SK-N-SH (cell line): Measurements from ENCODE around the gene TBC1D16.

Source experiments
- CHD2 ChIP-seq: fragments of 150-350 bp; IDR thresholded peaks from 2 replicates; pipeline ENCODE4 v1.6.1; 2018; ENCODE audit warnings: low read length; ENCODE audit not compliant: partially characterized antibody
- EZH2phosphoT487 ChIP-seq: fragments of 200-600 bp; sonication (generic); IDR thresholded peaks from 2 replicates; pipeline ENCODE4 v1.6.1; 2017; ENCODE audit warnings: low read depth, mixed run types, mild to moderate bottlenecking, antibody characterized with exemption, moderate library complexity, borderline replicate concordance
- JUND ChIP-seq: IDR thresholded peaks from 2 replicates; pipeline ENCODE4 v1.4.0; 2012
- MEF2A ChIP-seq: IDR thresholded peaks from 2 replicates; pipeline ENCODE4 v1.4.0; 2012; ENCODE audit warnings: low read depth, borderline replicate concordance
- MXI1 ChIP-seq: IDR thresholded peaks from 2 replicates; pipeline ENCODE4 v1.6.1; 2012; ENCODE audit warnings: mild to moderate bottlenecking, low read depth, low read length, improper control_type of control experiment
- NRF1 ChIP-seq: IDR thresholded peaks from 2 replicates; pipeline ENCODE4 v1.6.1; 2012; ENCODE audit warnings: low read depth, mild to moderate bottlenecking, low read length
- POLR2AphosphoS5 ChIP-seq: IDR thresholded peaks from 2 replicates; pipeline ENCODE4 v1.6.1; 2012; ENCODE audit warnings: low read depth, low read length
- RFX5 ChIP-seq: IDR thresholded peaks from 2 replicates; pipeline ENCODE4 v1.6.1; 2012; ENCODE audit warnings: mild to moderate bottlenecking, improper control_type of control experiment, low read length
- SMC3 ChIP-seq: IDR thresholded peaks from 2 replicates; pipeline ENCODE4 v1.6.1; 2012; ENCODE audit warnings: low read depth, low read length, improper control_type of control experiment
- TF ChIP-seq, protein P1 (sequence below): fragments of 200-600 bp; sonication (generic); IDR thresholded peaks from 2 replicates; pipeline ENCODE4 v1.6.1; 2017; ENCODE audit warnings: antibody characterized with exemption, mild to moderate bottlenecking, moderate library complexity
- TF ChIP-seq, protein P2 (sequence below): IDR thresholded peaks from 2 replicates; pipeline ENCODE4 v1.4.0; 2012; ENCODE audit warnings: low read depth

DNA sequence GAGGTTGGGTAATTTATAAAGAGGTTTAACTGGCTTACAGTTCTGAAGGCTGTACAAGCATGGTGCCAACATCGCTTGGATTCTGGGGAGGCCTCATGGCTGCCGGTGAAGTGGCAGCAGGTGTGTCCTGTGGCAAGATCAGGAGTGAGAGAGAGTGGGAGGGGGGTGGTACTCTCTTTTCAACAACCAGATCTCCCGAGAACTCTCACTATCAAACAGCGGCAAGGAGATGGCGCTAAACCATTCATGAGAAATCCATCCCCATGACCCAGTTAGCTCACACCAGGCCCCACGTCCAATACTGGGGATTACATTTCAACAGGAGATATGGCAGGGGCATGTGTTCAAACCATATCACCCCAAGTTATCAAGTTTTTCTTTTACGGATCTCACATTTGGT lies 152.5 kb downstream of the TBC1D16 start:
- no peak for TF ChIP-seq POLR2AphosphoS5
- no peak for TF ChIP-seq MXI1
- TF ChIP-seq, protein P1, sequence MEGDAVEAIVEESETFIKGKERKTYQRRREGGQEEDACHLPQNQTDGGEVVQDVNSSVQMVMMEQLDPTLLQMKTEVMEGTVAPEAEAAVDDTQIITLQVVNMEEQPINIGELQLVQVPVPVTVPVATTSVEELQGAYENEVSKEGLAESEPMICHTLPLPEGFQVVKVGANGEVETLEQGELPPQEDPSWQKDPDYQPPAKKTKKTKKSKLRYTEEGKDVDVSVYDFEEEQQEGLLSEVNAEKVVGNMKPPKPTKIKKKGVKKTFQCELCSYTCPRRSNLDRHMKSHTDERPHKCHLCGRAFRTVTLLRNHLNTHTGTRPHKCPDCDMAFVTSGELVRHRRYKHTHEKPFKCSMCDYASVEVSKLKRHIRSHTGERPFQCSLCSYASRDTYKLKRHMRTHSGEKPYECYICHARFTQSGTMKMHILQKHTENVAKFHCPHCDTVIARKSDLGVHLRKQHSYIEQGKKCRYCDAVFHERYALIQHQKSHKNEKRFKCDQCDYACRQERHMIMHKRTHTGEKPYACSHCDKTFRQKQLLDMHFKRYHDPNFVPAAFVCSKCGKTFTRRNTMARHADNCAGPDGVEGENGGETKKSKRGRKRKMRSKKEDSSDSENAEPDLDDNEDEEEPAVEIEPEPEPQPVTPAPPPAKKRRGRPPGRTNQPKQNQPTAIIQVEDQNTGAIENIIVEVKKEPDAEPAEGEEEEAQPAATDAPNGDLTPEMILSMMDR = no peak
- TF ChIP-seq JUND = no peak
- no peak for TF ChIP-seq EZH2phosphoT487
- no peak for TF ChIP-seq MEF2A
- no peak for TF ChIP-seq SMC3
- TF ChIP-seq CHD2 = no peak
- TF ChIP-seq RFX5 = no peak
- TF ChIP-seq, protein P2, sequence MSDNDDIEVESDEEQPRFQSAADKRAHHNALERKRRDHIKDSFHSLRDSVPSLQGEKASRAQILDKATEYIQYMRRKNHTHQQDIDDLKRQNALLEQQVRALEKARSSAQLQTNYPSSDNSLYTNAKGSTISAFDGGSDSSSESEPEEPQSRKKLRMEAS = no peak
- no peak for TF ChIP-seq NRF1
